ENCODE results near the gene TAF6. TPM values are rescaled to one million over a fixed set of nuclear protein-coding genes. Genes with fewer than 3 reads are reported as not detected.
"Not testable (repeated sequence)": the region's sequence is repeated elsewhere in the genome, so short reads cannot be mapped to it uniquely, and the experiment has no call there.

Gene TAF6
- total RNA-seq, 4 donors from 2014 or later, result 37.1 to 74.3 (median 42.1) TPM

DNA sequence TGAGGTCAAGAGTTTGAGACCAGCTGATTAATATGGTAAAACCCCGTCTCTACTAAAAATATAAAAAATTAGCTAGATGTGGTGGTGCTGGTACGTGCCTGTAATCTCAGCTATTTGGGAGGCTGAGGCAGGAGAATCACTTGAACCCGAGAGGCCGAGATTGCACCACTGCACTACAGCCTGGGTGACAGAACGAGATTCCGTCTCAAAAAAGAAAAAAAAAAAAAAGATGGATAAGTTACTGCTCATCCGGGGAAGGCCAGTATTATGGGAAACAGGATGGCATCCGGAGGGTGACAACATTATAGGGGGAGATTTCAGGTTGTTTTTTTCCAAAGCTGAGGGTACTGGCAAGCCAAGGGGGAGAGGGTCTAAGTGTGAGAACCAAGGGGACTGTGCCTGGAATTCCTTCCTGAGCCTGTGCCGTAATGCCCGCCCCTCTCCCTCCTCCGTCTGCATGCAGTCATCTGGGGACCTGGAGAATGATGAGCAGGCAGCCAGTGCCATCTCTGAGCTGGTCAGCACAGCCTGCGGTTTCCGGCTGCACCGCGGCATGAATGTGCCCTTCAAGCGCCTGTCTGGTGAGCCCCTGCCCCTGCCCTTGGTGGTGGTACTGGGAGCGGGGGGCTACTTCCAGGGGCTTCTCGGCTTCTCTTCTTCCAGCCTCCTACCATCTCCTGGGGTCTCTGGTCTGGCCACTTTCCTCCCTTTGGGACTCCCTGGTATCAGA, 33.9 kb upstream of the TAF6 start:
- intact Hi-C loops (cut with DNase I; ENCODE audit: low total_unique reads), result no loop called here
- no peak overlapping the region for H3K4me3 ChIP-seq (ENCODE audit: low read depth, poor library complexity, severe bottlenecking)
- no peak for DNase-seq (ENCODE audit: low spot score in 2 of 2)
- TF ChIP-seq, protein P1, sequence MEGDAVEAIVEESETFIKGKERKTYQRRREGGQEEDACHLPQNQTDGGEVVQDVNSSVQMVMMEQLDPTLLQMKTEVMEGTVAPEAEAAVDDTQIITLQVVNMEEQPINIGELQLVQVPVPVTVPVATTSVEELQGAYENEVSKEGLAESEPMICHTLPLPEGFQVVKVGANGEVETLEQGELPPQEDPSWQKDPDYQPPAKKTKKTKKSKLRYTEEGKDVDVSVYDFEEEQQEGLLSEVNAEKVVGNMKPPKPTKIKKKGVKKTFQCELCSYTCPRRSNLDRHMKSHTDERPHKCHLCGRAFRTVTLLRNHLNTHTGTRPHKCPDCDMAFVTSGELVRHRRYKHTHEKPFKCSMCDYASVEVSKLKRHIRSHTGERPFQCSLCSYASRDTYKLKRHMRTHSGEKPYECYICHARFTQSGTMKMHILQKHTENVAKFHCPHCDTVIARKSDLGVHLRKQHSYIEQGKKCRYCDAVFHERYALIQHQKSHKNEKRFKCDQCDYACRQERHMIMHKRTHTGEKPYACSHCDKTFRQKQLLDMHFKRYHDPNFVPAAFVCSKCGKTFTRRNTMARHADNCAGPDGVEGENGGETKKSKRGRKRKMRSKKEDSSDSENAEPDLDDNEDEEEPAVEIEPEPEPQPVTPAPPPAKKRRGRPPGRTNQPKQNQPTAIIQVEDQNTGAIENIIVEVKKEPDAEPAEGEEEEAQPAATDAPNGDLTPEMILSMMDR (IDR thresholded peaks at IDR 0.05), result no peak
- no peak for TF ChIP-seq POLR2A (IDR thresholded peaks at IDR 0.05)
- 85 to 91% methylated on average over 18 of the region's 18 CpGs for WGBS, 2 donors

DNA sequence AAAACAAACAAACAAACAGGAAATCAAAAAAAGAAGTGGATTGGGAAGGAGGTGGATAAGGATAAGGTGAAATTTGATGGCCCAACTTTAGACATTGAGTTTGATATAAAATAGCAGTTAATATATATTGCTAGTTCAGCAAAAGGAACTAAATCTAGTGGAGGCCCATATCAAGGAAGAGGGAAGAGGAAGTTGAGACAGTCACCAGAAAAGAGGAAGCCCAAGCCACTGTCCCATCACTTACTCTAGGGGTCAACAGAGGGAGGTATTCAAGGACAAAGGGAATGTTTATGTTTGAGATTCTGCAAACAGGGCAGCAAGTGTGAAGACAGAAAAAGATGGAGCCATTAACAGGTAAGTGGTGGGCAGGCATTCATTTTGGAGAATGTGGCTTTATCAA, 33.2 kb upstream of the TAF6 start:
- no peak overlapping the region for H3K4me3 ChIP-seq (ENCODE audit: low read depth, poor library complexity, severe bottlenecking)
- DNase-seq (ENCODE audit: low spot score in 2 of 2), result no peak
- intact Hi-C loops (cut with DNase I; ENCODE audit: low total_unique reads), result no loop called here
- no peak for TF ChIP-seq POLR2A (IDR thresholded peaks at IDR 0.05)
- TF ChIP-seq, protein P1 (IDR thresholded peaks at IDR 0.05), result no peak

DNA sequence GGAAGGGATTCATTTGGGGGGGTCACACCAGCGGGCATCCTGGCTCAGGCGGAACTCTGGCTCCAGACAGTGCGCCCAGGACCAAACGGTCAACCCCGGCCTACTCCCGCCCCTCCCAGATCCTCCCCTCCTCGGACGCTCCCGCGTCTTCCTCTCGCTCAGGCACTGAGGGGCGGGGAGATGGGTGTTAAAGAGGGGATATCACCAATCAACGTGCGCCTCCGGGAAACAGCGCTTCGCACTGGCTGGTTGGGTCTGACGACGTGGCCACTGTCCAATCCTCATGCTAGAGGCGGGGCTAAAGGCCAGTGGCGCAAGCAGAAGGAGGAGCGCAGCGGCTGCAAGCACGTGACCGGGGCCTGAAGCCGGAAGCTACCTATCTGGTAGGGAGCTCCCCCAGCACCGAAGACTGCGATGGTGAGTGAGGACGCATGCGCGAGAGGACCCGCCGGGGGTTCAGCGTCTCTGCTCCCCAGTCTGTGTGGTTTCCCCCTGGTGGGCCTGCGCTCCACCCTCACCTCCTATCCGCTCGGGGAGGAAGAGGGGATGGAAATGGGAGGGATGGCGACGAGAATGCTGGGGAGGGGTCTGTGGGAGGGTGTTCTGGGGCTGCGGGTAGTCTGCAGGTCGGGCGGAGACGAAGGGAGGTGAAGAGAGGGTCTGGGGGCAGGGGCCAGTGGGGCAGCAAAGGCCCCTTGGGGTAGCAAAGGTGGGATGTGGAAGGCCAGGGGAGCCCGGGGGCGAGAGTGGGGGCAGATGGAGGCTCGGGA, 29.6 kb upstream of the TAF6 start, which contains the start of gene LAMTOR4:
Gene LAMTOR4 (plus strand): TSS at position 360 of the 770 bp plus-strand sequence. CDS start 55 bp downstream, at position 415.
- peak; percentile 99 to 100 for DNase-seq (ENCODE audit: low spot score in 2 of 2)
- peak within 1 kb of the TSS; percentile 93 for H3K4me3 ChIP-seq (ENCODE audit: low read depth, poor library complexity, severe bottlenecking)
- WGBS, 2 donors, result 1% methylated on average over 45 to 46 of the region's 46 CpGs
- intact Hi-C loops (cut with DNase I; ENCODE audit: low total_unique reads), result no loop called here
- TF ChIP-seq POLR2A (IDR thresholded peaks at IDR 0.05), result peak in 1 of 2 donors; percentile 59
- TF ChIP-seq, protein P1 (IDR thresholded peaks at IDR 0.05), result no peak

DNA sequence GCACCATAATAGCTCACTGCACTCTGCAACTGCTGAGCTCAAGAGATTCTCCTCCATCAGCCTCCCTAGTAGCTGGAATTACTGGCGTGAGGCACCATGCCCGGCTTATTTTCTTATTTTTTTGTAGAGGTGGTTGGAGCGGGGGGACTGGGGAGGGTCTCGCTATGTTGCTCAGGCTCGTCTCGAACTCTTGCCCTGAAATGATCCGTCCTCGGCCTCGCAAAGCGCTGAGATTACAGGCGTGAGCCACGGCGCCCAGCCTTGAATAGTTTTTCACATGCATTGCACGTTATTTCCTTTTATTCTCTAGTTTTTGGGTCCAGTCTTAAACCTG, 29.0 kb upstream of the TAF6 start:
- intact Hi-C loops (cut with DNase I; ENCODE audit: low total_unique reads), result no loop called here
- WGBS, 2 donors, result 9 to 11% methylated on average over 14 of the region's 14 CpGs
- no peak for TF ChIP-seq POLR2A (IDR thresholded peaks at IDR 0.05)
- TF ChIP-seq, protein P1 (IDR thresholded peaks at IDR 0.05), result no peak
- no peak for DNase-seq (ENCODE audit: low spot score in 2 of 2)
- no peak overlapping the region for H3K4me3 ChIP-seq (ENCODE audit: low read depth, poor library complexity, severe bottlenecking)

DNA sequence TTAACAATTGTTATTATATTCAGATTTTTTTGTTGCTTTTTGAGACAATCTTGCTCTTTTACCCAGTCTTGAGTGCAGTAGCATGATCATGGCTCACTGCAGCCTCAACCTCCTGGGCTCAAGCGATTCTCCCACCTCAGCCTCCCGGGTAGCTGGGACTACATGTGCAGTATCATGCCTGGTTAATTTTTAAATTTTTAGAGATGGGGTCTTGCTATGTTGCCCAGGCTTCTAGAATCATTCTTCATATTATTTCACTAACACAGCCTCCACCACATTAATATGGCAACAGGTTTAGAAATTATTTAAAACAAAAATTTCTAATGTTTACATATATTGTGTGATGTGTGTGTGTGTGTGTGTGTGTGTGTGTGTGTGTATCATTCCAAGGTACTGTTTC, 28.1 kb upstream of the TAF6 start:
- intact Hi-C loops (cut with DNase I; ENCODE audit: low total_unique reads), result no loop called here
- no peak for DNase-seq (ENCODE audit: low spot score in 2 of 2)
- no peak for TF ChIP-seq POLR2A (IDR thresholded peaks at IDR 0.05)
- TF ChIP-seq, protein P1 (IDR thresholded peaks at IDR 0.05), result no peak
- no peak overlapping the region for H3K4me3 ChIP-seq (ENCODE audit: low read depth, poor library complexity, severe bottlenecking)
- WGBS, 2 donors, result 93 to 95% methylated on average over 2 of the region's 2 CpGs

DNA sequence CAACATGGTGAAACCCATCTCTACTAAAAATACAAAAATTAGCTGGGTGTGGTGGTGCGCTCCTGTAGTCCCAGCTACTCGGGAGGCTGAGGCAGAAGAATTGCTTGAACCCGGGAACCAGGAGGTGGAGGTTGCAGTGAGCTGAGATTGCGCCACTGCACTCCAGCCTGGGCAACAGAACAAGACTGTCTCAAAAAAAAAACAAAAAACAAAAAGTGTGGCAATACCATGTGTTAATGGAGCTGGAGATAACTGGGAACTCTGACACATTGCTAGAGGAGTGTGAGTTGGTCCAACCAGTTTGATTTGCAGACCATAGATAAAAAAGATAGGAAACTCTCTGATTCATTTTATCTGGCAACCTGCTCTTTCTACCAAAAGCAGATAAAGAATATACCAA, 27.2 kb upstream of the TAF6 start:
- intact Hi-C loops (cut with DNase I; ENCODE audit: low total_unique reads); DNase-seq (ENCODE audit: low spot score in 2 of 2); H3K4me3 ChIP-seq (ENCODE audit: low read depth, poor library complexity, severe bottlenecking): not testable (repeated sequence)
- WGBS, 2 donors, result 50 to 52% methylated on average over 4 of the region's 4 CpGs
